GM18870 (cell line): ENCODE data around the gene SLC35F1.
A peak's percentile ranks its signal among the peaks of the same experiment; 100 is the strongest.

ENCODE experiments used
- ATAC-seq: cut with Tn5 transposase; IDR thresholded peaks from one replicate; pipeline ENCODE4 v1.9.1; 2021; ENCODE audit warnings: moderate library complexity; ENCODE audit not compliant: unreplicated experiment

Gene SLC35F1

GRCh38 chr6:118344014-118344670, 437.1 kb downstream of the SLC35F1 start:
- ATAC-seq = no peak

GRCh38 chr6:118350881-118351430, 443.9 kb downstream of the SLC35F1 start:
- ATAC-seq = no peak

GRCh38 chr6:118353564-118353963, 446.5 kb downstream of the SLC35F1 start:
- ATAC-seq = no peak

DNA sequence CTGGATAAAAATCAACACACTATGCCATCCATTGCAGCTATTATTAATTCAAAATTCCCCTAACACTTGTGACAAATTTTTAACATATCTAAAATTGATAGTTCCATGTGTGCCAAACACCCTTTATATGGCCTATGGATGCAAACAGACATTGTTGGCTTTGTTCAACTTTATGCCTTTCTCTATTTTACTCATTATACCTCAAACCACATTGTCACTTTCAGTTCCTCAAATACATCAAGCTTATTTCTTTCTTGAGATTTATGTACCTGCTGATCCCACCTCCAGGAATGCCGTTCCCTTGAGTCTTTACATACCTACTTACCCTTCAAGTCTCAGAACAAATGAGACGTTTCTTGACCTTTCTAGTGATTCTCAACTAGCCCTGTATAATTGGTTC, 447.6 kb downstream of the SLC35F1 start:
- peak; percentile 99 for ATAC-seq

DNA sequence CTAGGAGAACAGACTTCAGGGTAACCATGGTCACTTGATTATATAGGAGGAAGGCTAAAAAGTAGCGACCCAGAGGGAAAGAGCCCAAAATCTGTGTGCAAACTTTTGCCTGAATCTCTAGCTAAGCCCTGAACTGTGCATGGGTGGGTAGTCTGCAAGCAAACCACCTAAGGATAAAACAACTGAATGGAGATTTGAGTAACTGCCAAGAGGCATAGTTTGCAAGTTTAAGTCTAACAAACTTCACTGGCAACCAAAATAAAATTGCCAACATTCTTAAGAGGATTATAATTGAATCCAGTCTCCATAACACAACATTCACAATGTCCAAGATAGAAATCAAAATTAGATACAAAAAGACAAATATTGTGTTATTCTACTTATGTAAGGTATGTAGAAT, 449.0 kb downstream of the SLC35F1 start:
- ATAC-seq = no peak

GRCh38 chr6:118356686-118357085, 449.6 kb downstream of the SLC35F1 start:
- no peak for ATAC-seq
